AG09309 (cell line): ENCODE data around the gene EBNA1BP2.
"Not testable (repeated sequence)": the region's sequence is repeated elsewhere in the genome, so short reads cannot be mapped to it uniquely, and the experiment has no call there.

Source experiments
- DNase-seq: peaks from one replicate; pipeline ENCODE4 v3.0.0-alpha.2; 2010; ENCODE audit warnings: low read depth
- H3K4me3 ChIP-seq: 2 replicates; pipeline ENCODE4 v1.5.1; 2011; ENCODE audit warnings: mild to moderate bottlenecking, low read depth, low read length, moderate library complexity; ENCODE audit not compliant: control insufficient read depth
- TF ChIP-seq, protein P1 (sequence below): IDR thresholded peaks from 2 replicates; pipeline ENCODE4 v1.5.1; 2011; ENCODE audit warnings: mild to moderate bottlenecking, low read depth, low read length, inconsistent platforms; ENCODE audit not compliant: insufficient read depth, control insufficient read depth; ENCODE audit errors: missing control alignments

The EBNA1BP2 gene

DNA sequence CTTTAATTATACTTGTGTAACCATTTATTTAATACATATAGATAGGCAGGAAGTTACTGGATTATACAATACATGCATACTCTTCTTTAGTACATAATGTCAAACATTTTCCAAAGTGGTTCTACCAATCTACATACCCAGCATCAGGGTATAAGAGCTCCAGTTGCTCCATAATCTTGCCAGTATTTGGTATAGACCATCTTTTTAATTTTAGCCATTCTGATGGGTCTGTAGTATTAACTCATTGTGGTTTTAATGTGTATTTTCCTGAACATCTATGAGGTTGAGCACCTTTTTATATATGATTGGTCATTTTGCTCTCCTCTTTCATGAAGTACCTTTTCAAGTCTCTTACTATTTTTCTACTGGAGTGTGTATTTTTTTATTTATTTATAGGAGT, 32.1 kb downstream of the EBNA1BP2 start:
- no peak for DNase-seq
- H3K4me3 ChIP-seq = no peak overlapping the region
- TF ChIP-seq, protein P1, sequence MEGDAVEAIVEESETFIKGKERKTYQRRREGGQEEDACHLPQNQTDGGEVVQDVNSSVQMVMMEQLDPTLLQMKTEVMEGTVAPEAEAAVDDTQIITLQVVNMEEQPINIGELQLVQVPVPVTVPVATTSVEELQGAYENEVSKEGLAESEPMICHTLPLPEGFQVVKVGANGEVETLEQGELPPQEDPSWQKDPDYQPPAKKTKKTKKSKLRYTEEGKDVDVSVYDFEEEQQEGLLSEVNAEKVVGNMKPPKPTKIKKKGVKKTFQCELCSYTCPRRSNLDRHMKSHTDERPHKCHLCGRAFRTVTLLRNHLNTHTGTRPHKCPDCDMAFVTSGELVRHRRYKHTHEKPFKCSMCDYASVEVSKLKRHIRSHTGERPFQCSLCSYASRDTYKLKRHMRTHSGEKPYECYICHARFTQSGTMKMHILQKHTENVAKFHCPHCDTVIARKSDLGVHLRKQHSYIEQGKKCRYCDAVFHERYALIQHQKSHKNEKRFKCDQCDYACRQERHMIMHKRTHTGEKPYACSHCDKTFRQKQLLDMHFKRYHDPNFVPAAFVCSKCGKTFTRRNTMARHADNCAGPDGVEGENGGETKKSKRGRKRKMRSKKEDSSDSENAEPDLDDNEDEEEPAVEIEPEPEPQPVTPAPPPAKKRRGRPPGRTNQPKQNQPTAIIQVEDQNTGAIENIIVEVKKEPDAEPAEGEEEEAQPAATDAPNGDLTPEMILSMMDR = no peak

DNA sequence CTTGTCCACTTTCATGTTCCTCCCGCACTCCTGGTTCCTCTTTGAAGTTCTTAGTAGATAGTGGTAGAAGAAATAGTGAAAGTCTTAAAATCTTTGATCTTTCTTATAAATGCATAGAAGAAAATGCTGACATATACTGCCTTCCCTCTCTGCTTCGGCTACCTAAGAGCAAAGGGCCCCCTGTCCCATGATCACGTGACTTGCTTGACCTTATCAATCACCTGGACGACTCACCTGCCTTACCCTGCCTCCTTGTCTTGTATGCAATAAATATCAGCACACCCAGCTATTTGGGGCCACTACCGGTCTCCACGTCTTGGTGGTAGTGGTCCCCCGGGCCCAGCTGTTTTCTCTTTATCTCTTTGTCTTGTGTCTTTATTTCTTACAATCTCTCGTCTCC, 32.8 kb downstream of the EBNA1BP2 start:
- not testable (repeated sequence) for DNase-seq, H3K4me3 ChIP-seq

DNA sequence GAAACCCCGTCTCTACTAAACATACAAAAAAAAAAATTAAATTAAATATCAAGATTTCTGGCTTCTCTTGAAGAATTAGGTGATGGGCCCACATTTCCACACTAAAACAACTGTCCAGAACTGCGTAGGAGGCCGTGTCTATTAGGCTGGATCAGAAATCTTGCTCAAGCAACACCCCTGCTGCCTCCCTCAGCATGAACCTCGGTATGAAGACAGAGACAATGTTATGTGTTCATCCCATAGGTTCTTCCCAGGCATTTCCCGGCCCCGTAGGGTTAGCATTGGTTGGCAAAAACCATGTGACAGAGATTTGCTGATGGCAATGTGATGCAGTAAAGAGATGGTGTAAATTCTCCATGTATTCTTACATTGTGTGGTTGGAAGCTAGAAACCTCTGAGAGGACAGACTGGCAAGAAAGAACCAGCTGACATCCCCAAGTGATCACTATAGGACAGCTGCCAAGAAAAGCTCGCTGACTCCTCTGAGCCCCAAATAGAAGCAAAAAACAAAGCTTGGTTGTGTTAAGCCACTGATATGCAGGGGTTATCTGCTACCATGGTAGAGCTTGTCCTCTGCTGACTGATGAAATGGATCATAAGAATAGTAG, 34.5 kb downstream of the EBNA1BP2 start:
- no peak for DNase-seq
- H3K4me3 ChIP-seq = no peak overlapping the region
- TF ChIP-seq, protein P1 = no peak

DNA sequence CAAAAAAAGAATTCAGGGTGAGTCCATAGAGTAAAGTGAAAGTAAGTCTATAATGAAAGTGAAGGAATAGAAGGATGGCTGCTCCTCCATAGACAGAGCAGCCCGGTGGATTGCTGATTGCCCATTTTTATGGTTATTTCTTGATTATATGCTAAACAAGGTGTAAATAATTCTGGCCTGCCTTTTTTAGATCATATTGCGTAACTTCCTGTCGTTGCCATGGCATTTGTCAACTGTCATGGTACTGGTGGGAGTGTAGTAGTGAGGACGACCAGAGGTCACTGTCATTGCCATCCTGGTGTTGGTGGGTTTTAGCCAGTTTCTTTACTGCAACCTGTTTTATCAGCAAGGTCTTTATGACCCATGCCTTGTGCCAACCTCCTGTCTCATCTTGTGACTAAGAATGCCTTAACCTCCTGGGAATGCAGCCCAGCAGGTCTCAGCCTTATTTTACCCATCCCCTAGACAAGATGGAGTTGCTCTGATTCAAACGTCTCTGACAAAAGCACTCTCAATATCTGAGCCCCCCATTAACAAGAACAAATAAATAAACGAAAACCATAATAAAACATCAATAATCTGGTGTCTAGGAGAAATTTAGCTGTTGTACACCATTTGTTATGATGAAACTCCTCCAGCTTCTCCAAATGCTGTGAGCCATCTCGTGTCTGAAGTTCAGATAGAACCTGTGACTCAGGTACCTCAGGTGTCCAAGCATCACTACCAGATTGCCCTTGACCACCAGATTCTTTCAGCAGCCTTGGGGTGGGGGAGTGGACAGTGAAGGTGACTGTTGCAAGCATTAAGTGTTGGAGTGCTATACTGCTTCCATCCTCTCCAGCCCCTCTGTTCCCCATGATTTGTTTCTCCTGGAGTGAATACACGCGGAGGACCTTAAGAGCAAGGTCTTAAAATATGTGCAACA, 36.0 kb downstream of the EBNA1BP2 start:
- no peak for DNase-seq
- H3K4me3 ChIP-seq = no peak overlapping the region
- TF ChIP-seq, protein P1 = no peak

DNA sequence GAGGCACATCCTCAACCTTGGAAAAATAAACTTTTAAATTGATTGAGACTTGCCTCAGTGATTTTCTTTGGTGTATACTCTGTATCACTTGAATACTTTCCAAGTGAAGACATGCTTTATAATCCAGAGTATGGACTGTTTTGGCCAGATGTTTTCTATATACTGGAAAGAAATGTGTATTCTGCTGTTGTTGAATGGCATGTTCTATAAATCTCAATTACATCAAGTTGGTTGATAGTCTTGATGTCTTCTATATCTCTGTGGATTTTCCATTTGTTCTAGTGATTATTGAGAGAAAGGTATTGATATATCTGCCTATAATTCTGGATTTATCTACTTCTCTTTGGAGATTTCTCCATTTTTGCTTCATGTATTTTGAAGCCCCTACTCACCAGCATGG, 37.5 kb downstream of the EBNA1BP2 start:
- DNase-seq = no peak
- TF ChIP-seq, protein P1 = no peak

DNA sequence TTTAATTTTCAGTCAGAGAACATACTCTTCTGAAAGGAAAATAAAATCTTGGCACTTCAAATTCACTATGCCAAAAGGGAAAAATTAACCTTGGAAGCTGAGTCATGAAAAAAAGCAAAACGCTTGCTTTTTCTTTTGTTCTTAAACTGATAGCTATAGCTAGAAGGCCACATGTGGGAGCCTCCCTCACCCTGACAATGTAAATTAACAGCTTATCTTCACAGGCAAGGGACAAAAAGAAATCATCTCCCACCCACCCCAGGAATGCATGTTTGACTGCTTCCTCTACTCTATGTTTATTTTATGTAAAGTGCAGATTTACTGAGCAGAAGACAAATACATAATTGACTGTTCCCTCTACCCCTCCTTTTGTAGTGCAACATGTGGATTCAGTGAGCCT, 38.0 kb downstream of the EBNA1BP2 start:
- TF ChIP-seq, protein P1 = no peak
- DNase-seq = no peak
- no peak overlapping the region for H3K4me3 ChIP-seq

More for the DNA sequence above, 37.5 kb downstream of the EBNA1BP2 start:
- H3K4me3 ChIP-seq = no peak overlapping the region

DNA sequence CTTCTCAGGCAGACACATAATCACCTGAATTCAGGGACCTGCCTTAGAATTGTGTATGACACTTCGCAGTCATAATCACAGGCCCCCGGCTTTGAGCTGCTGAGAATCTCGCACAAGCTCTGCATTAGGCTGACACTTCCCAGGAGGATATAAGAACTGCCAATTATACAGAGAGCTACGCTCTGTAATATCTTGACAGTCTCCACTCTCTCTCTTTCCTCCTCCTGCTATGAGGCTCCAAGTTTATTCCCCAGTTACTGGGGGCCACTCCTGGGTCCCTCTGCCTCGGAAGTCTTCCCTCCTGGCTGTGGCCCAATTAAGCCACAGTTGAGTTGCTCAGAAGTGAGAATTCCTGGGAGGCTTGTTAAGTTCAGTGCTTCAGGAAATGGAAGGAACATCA, 42.7 kb downstream of the EBNA1BP2 start:
- TF ChIP-seq, protein P1 = no peak
- no peak overlapping the region for H3K4me3 ChIP-seq
- no peak for DNase-seq
